ENCODE measurements around the gene TMEM184B.
"Not testable (repeated sequence)": the region's sequence is repeated elsewhere in the genome, so short reads cannot be mapped to it uniquely, and the experiment has no call there.

Gene TMEM184B

GRCh38 chr22:38247713-38248112 lies 25.1 kb downstream of the TMEM184B start:
- no peak for DNase-seq

DNA sequence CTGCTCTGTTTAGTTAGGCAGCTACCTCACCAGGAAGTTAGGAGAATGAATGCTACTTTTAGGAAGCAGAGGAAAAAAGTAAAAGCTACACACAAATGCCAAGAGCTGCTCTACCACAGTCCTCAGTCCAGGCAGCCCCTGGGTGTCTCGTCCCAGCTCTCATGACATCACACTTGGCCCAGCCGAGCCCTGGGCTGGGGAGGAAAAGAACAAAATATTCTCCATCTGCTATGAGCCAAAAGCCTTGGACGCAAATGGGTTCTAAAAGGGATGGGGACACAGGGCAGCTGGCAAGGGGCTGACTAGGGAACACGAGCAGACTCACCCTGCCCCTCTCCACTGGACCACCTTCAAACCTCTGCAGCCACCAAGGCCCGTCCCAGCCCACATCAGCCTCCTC lies 26.1 kb downstream of the TMEM184B start:
- no peak for DNase-seq

- no peak for DNase-seq
Measured at GRCh38 chr22:38246046-38246658, 26.7 kb downstream of the TMEM184B start.

DNA sequence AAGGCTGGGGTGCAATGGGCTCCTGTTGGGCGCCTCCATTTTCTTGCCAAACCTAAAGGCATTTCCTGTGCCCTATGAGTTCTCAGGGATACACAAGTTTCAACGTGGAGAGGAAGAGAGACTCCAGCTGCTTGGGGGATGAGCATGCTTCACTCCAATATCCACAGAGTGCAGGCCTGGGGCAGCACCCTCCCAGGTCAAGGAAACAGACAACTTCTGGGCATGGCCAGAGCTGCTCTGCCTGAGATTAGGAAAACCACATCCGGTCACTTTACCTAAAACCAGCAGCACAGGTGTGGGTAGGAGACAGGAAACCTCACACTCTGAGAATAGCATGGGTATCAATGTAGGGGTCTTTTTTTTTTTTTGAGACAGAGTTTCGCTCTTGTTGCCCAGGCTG lies 28.7 kb downstream of the TMEM184B start:
- no peak for DNase-seq

- no peak for DNase-seq
Measured at GRCh38 chr22:38243007-38243765, 29.6 kb downstream of the TMEM184B start.

DNA sequence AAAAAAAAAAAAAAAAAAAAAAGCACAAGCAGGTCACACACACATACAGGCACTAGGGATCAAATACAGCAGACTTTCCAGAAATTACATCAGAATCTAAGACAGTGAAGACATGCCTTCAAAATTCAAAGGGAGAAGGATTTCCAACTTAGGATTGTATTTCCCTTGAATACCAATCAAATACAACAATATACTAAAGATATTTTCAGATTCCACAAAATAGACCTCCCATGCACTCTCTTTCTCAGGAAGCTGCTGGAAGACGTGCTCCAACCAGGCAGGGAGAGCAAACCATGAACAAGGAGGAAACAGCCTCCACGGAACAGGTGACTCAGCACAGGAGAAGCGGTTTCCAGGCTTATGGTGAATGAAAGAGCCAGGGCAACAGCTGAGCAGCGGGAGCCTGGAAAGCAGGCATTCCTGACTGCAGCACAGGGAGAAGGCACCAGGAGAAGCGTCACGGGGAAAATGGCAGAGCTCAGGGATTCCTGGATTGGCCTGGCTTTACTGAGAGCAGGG lies 32.0 kb downstream of the TMEM184B start:
- DNase-seq: no peak

DNA sequence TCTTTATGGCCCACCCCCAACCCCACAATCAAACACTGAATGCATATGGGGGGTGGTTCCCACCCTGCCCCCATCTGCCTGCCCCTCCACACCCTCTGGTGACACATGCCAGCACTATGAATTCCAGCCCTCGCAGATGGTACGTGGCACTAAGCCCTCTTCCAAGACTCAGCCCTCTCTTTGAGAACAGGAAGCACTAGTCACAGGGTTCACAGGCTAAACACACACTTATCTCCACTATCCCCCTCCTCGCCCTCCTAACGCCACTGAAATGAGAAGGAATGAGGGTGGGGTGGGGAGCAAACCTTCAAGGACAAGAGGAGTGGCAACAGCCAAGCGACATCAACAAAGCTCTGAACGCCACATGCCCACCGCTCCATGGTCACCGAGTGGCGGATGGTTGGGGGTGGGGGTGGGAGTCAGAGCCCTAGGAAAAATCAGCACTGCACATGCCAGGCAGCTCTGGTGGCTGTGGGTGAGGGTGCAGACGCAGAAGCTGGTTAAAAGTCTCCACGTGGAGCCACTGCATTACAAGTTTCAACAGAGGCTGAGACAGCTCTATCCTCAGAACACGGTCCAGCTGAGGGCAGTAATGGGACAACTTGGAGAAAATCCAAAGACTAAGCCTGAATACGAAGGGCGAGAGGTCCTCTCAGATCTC lies 33.6 kb downstream of the TMEM184B start:
- no peak for DNase-seq

DNA sequence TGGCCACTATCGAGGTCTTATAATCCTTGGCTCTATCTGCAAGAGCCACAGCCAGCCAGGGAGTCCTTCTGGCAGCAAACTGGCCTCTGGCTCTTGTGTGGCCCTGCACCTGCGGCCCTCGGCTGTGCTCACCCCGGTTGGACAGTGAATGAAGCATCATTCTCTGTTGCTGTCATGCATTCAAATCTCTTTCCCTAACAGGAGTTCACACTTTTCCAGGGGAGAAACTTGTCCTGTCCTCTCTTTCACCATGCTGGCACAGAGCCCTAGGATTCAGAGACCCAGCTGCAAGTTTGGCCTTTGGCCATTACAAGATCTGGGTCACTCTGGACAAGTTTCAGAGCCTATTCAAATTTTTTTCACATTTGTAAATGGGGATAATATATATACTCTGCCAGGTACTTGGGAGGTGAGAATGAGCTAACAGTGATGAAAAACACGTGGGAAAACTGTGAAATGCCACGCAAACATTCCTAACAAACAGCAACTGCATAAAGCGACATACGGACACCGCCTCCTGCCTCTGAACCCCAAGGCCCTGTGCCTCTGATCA lies 34.2 kb downstream of the TMEM184B start:
- DNase-seq: no peak

DNA sequence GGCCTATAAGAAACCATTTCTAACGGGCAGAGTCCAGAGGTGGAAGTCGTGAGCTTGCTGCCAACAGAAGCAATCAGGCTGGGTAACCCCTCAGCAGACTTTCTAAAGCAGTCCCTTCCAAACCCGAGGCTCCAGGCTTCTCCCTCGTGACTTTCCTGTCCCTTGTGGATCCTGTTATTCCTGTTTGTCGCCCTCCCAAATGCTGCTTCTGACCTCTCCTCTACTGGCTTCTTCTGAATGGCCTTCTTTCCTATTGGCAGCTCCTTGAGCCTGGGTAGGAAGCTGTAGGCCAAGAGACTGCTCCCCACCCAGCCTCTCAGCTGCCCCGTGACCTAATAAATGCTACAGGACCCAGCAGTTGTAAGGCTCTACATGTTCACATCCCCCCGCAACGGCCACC lies 36.0 kb downstream of the TMEM184B start:
- no peak for DNase-seq

- no peak for DNase-seq
Measured at GRCh38 chr22:38235240-38235850, 37.5 kb downstream of the TMEM184B start.

- not testable (repeated sequence) for DNase-seq
Measured at GRCh38 chr22:38233856-38234255, 39.0 kb downstream of the TMEM184B start.

- DNase-seq: no peak
Measured at GRCh38 chr22:38233427-38233826, 39.4 kb downstream of the TMEM184B start.

GRCh38 chr22:38232196-38232595 lies 40.6 kb downstream of the TMEM184B start:
- no peak for DNase-seq

DNA sequence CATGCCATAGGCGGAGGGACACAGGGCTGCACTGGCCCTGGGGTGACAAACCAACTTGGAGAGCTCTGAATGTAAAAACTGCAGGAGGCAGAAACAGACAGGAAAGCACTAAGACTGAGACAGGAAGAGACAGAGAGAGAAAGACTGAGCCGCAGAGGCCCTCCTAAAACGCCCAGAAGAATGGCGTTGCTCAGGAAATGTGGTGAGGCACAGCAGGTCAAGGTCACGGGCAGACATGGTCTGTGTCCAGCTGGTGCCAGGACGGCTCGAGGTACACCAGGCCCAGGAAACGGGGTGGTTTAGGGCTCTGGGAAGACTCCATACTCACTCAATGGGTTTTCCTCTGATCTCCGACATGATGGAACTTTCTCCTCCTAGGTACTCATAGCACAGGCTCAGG lies 41.9 kb downstream of the TMEM184B start:
- DNase-seq: no peak

GRCh38 chr22:38230108-38230825 lies 42.5 kb downstream of the TMEM184B start:
- peak; percentile 53 for DNase-seq

DNA sequence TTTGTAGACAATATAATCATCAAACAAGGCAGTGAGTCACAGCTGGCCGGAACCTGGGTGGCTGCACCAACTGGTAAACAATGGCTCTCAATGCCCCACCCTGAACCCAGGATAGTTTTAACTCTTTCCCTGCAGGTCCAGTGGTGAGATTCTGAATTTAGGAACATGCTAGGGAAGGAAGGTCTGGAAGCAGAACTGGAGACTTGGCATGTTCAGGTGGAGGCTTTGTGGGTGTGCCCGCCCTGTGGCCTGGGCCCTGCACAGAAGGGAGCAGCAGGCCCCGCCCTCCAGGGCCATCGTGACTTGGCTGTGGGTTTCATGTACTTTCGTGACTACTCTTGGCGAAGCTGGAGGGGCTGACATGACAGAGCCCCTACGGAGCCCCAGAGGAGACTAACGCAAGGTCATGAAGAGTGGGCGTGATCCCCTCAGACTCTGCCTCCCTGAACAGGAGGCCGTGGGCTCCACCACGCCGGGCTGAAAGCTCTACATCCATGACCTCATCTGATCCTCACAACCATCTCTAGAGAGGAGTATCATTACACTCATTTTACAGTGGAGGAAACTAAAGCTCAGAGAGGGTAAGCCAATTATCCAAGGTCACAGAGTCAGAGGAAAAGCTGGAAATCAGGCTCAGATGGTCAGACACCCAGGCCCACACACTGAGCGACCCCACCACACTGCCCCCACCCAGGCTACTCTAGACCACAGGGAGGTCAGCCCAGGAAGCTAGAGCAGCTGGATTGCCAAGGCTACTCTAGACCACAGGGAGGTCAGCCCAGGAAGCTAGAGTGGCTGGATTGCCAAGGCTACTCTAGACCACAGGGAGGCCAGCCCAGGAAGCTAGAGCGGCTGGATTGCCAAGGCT lies 43.7 kb downstream of the TMEM184B start:
- no peak for DNase-seq

- DNase-seq: no peak
Measured at GRCh38 chr22:38228326-38228872, 44.4 kb downstream of the TMEM184B start.

DNA sequence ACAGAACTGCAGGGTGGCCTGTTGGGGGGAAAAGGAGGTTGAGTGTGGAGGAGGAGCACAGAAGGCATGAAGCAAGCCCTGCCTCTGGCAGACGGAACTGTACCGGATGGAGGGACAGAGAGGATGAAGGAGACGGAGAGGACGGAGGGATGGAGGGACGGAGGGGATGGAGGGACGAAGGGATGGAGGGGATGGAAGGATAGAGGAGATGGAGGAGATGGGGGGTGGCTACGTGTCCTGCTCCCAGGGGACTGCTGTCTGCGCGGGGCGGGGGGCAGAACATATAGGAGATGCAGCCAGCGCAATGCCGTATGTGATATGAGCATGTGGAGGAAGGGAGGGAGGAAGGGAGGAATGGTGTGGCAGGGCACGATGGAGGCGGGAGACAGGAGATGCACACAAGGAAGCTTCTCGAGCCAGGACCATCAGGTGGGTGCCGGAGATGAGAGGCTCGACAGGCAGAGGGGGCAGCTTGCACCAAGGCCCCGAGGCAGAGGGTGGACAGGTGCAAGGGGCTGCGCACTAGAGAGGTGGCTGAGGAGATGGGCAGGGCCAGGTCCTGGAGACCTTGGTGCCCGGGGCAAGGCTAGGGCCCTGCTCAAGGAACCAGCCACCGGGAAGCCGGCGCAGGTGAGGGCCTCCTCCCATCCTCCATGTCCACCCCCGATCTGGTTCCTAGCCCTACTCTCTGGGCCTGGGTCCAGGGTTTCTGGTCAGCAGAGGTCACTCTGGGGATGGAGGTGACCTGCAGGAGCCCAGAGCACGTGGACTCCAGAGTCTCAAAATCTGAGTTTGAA lies 45.8 kb downstream of the TMEM184B start:
- DNase-seq: no peak

- no peak for DNase-seq
Measured at GRCh38 chr22:38223289-38223960, 49.4 kb downstream of the TMEM184B start.

GRCh38 chr22:38222797-38223119 lies 50.1 kb downstream of the TMEM184B start:
- DNase-seq: no peak

Measured in CD4-positive, alpha-beta T cell treated with Interleukin-21 for 1 hour (primary cell).